NCI-H1092 treated with DMSO at 0.1 percent for 48 hours (cell line): Measurements from ENCODE around the gene DENND4B.

Source experiments
- DNase-seq: peaks from one replicate; lab custom pipeline; 2025; lab: John Stamatoyannopoulos, UW

The DENND4B gene

DNA sequence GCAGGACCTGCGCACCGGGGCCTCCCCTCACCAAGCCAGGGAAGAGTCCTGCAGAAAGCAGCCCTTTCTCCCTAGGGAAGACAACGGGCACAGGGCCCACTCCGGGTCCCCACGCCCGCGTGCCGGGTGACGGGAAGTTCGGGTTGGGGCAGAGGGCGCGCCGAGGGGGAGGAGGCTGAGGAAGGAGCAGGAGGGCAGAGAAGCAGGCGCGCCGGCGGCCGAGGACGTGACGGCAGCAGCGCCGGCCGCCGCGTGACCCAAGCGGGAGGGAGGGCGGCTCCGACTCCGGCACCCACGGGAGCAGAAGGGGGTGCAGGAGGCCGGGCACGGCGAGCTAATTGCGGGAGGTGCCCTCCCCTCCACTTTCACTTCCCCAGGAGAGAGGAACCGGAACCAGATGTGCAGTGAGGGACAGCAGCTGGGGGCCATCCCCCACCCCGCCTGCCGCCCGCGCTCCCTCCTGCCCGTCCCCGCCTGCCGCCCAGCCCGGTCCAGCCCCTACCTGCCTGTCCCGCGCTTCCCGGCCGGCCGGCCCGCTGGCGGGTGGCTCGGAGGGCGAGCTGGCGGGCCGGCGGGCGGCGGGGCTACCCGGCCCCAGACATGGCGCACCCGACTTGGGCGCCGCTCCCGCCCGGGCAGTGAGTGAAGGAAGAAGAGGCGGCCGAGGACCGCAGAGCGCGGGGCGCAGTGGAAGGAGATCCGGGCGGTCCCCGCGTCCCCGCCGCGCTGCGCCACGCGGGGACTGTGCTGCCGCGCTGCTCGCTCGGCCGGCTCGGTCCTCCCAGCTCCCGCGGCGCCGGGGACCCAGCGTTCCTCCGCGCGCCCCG lies 510 bp downstream of the DENND4B start:
- peak; percentile 48 for DNase-seq

DNA sequence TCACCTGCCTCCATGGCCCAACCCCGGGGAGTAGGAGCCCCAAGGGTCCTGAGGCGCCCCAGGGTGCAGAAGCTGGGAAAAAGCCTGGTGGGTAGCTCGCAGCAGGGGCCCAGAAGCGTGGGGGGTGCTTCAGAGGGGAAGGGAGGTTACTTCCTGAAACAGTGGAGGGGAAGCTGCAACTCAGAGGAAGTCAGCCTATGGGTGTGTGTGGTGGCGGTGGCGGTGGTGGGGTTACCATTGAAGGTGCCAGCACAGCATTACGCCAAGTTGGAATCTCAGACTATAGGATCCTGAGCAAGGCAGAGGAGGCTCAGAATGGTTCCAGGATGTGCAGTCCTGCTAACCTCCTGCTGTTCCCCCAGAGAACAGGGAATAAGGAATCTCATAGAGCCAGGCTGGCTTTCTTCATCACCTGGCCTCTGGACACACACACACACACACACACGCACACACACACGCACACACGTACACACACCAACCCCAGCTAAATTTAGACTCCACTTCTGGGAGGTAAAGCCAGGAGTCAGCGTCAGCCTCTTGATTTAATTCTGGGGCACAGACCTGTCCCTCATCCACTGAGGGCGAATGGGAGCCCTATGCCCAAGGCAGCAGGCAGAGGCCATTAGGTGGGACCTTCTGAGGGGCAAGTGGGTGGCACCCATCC lies 1.3 kb downstream of the DENND4B start:
- DNase-seq, result no peak

DNA sequence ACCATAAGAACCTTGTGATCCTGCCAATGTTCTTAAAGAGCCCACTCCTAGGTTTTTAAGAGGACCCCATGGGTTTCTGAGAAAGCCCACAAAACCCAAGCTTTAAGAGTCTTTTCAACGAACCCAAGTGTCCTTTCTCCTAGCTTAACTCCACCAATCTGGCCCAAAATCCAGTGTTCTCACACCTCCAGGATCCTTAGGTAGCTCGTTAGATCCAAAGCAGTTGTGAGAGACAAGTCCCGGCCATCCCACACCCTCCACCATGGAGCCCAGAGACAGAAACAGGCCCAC lies 1.7 kb downstream of the DENND4B start:
- DNase-seq, result no peak

DNA sequence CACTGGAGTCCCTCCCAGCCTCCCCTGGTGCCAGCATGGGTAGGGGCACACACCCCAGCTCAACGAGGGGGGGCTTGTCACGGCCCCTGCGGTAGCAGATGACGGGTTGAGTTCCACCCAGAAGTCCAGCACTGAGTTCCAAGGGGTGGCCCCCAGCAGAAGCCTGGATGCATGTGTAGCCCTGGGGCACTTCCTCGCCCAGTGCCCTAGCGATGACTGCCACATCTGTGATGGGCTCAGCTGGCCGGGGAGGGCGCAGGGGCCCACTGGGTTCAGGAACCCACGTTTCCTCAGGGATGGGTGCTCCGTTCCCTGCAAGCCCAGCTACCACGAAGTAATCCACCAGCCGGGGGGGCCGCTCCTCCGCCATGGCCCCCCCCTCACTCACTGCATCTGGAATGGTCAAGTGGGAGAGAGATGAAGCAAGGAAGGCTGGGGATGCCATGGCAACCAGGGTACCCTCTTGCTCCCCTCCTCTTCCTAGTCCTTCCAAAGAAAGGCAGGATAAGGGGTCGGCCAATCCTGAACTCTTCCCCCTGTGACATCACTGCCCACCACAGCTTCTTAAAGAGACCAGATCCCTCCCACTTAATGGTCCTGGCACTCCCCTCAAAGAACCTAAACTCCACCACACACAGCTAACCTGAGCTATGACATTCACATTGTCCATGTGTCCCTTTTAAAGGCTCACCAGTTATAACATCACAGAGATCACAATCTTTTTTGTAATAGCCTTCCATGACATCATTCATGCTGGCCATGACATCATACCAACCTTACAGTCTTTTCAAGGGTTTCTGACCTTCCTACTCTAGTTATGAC lies 2.3 kb downstream of the DENND4B start:
- DNase-seq, result no peak

DNA sequence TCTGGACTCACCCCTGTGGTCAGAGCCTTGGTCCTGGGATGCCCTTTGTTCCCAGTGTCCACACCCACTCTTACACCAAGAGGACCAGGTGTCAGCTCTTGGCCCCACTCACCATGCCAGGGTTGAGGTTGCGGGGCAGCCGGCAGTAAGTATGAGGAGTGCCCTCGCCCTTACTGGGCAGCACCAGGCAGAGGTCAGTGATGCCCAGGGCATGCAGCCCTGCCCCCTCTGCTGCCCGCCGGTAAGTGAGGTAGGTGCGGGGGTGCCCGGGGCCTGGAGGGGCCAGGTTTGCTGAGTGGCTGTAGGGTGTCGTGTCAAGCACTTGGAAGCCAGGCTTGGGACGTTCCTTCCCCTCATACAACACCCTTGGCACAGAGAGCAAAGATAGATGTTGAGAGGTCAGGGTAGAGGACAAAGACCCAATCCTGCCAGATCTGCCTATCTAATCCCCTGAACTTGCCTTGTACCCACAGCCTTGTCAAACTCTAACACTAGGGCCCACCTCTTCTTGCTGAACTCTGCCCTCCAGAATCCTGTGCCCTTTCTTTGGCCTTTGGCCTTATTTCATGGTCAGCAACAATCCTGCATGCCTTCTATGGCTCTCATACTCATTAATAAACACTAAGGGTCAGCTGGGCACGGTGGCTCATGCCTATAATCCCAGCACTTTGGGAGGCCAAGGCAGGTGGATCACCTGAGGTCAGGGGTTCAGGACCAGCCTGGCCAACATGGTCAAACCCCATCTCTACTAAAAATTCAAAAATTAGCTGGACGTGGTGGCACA lies 3.6 kb downstream of the DENND4B start:
- no peak for DNase-seq

DNA sequence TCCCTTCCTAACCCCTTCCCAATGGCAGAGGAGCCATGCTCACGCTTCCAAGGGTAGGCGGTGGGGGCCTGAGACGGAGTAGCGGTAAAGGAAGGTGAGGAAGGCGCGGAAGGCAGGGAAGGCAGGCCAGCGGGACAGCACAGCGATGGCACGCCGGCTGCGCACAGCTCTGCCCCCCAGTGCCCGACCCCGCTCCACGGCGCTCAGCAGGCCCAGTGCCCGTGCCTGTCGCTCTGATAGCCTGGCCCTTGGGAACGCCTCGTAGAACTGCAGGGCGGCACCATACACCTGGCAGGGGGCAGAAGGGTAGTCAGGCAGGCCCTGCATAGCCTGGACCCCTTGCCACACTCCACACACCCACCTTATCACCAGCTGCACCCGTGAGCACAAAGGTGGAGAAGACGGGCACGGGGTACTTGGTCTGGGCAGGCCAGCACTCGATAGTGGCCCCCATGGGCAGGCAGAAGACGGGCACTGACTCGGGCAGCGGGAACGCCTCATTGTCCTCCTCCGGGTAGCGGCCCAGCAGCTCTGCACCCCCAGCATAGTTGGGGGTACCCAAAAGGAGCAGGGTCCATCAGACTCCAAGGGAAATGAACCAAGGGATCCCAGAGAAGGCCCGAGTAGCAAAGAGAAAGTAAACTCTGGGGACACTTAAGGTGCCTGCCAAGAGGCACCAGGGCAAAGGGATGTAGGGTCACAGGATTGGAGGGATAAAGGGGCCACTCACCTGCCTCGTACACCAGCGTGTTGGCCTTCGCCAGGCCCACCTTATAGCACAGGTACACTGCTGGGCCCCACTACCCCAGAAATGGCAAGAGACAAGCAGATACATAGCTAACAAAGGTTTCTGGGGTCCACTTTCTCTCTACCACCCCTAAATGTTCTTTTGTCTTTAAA lies 4.4 kb downstream of the DENND4B start:
- no peak for DNase-seq

DNA sequence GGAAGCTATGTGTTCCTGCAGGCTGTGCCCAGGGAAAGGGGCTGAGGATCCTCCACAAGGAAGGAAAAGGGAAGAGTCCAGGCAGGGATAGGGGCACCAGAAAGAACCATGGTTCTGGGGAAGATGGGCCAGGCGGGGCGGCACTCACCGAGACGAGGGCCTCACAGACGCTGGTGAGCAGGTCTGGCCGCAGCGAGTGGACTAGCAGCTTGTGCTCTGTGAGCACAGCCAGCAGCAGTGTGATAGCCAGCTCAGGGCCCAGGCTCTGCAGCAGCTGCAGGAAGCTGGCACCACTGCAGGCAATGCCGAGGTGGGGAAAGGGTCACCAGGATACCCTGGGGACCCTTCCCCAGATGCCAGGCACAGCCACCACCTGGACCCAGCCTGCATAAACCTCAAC lies 5.8 kb downstream of the DENND4B start:
- DNase-seq, result no peak

DNA sequence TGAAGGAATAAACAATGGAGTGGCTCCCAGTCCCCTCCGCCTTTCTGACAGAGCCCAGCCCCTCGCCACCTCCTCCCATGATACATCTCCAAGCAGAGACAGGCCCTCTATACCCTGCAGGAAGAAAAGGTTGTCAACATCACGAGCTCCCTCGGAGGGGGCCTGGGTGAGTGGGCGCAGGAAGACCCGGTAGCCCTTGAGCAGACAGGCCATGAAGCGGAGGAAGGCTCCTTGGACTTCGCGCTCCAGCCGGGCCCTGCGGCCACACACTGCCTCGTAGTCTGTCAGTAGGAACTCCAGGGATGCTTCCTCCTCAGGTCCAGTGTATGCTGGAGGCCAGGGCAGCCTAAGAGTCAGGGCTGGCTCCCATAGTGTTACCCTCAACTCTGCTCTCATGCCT lies 7.0 kb downstream of the DENND4B start:
- DNase-seq, result no peak

DNA sequence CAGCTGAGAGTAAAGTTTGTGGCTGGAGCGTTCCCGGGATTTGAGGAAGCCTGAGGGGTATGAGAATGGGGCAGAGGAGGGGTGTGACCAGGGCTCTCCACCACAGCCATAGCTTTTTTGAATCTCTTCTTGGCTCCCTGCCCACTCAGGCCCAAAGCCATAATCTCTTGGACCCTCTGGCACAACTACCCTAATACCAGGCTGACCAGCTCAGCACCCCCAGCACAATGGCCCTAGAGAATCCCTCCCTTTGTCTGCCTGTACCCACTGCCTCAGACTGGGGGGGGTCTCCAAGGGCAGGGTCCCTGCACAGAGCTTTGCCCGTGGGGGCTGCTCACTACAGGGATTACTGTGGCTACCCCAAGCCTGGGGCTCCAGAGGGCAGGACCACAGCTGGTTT lies 7.5 kb downstream of the DENND4B start:
- DNase-seq, result no peak

DNA sequence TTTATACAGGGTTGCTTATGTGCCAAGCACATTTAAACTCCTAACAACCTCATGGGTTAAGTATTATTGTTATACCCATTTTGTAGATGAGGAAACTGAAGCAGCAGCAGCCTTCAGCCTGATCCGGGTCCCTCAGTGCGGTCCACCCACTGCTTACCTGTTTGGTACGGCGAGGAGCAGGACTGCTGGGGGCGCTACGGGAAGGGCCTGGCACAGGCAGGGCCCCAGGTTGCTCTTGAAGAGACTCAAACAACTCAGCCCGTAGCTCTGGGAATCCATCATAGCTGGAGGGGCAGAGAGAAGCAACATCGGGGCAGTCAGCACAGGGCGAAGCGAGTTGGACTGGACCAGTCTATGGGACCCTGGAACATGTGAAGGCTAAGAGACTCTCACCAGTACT lies 9.2 kb downstream of the DENND4B start:
- DNase-seq, result no peak

DNA sequence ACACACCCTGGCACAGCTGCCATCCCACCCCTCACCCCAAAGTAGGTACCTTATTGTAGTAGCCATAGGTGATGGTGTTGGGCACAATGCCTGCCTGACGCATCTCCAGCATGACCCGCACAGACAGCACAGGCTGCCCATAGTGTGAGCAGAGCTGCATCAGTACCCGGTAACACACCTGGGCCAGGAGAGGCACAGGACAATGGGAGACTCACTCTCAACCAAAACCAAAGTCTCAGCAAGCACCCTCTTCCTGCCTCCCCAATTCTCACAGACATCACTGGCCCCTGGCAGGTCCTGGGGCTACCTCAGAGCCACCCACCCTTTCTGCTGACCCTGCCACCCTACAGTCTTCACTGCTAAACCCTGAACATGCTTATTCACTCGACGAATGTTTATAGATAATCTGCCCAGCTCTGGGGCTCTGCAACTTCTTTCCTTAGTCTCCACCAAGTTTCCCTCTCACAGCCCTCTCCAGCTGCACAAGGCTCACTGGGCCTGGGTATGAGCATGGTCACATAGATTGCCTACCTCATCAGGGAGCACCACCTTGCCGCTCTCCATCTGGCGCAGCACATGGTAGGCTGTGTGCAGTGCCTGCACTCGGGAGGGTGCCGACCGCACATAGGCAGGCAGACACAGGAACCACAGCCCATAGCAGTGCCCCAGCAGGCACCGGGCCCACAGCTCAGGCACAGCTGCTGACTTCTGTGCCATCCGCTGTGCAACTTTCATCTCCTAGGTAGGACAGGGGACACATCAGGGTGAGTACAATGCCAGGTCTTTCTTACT lies 10.3 kb downstream of the DENND4B start:
- no peak for DNase-seq

DNA sequence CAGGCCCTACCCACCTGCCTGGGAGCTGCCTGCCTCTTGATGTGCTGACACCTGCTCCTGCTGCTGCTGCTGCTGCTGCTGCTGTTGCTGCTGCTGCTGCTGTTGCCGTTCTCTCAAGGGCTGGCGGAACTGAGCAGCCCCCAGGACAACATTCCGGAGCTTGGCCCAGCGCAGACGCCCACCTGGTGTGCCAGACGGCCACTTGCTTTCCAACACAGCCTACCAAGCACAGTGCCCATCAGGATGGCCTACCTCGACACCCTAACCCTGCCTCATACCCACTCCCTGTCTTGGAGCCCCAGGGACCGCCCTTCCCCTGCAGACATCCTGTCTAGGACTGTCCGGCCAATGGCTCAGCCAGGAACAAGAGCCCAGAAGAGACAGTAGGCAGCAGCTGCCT lies 11.8 kb downstream of the DENND4B start:
- DNase-seq, result no peak

DNA sequence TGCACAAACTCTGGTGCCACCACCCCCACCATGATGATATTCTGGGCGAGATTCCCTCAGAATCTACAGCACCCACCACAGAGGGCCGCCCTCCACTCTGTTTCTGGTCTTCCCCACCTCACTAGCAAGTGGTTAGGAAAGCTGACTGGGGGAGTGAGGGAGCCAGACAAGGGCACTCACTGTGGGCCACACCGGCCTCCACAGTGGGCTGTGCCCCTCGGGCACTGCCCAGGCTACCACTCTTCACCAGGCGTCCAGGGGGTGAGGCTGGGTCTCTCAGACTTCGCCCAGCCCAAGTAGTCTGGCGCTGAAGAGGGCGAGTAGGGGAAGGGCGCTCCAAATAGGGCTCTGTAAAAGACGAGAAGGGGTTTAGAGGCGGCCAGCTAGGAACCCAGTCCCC lies 12.6 kb downstream of the DENND4B start:
- DNase-seq, result no peak

DNA sequence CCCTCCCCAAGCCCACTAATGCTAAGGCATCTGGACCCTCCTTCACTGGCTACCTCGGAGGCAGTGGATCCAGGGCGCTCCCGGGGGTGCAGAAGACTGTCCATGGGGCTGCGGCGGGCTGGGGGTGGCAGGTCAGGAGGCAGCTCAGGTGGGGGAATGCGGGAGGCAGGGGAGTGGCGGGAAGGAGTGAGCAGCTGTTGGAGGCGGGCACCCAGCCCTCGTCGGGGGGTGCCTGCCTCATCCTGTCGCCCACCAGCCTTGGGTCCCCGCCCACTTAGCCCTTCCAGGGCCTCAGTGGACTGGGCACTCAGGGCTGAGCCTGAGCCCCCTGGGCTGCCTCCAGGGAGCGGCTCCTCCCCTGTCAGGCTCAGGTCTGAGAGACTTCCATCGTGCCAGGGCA lies 13.1 kb downstream of the DENND4B start:
- no peak for DNase-seq

DNA sequence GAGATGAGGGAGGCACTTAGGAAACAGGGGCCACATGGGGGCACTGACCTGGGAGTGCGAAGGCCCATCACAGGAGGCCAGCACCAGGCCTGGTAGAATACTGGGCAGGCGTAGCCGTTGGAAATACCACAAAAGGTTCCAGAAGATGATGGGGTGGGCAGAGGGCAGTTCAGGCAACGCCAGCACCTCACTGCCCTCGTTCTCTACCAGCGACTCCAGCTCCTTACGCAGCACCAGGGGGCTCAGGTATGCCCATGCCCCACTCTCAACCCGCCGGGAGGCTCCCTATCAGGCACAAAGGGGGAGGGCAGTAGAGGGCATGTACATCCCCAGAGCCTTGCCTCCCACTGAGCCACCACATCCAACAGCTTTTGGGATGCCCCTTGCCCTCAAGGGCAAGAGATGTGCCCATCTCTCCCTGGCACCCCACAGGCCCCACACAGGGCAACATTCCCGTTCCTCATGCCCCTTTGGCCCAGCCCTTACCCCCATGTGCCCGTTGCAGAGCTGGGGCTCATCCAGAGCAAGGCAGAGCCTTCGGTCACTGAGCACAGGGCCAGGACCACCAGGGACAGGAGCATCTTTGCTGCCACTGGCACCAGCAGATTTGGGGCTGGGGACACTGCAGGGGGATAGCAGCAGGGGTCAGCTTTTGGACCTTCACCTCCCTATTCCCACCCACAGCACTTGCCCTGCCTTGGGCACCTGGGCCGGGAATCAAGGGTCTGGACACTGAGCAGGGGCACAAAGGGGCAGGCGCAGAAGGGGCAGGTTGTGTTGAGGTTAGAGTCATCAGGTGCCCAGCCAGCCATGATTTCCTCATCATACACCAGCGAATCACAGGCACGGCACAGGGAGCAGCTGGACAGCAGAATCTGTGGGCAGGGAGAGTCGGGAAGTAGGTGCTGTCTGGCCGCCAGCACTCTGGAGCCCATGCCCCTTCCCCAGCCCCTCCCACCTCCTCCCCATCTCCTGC lies 14.1 kb downstream of the DENND4B start:
- DNase-seq, result no peak

DNA sequence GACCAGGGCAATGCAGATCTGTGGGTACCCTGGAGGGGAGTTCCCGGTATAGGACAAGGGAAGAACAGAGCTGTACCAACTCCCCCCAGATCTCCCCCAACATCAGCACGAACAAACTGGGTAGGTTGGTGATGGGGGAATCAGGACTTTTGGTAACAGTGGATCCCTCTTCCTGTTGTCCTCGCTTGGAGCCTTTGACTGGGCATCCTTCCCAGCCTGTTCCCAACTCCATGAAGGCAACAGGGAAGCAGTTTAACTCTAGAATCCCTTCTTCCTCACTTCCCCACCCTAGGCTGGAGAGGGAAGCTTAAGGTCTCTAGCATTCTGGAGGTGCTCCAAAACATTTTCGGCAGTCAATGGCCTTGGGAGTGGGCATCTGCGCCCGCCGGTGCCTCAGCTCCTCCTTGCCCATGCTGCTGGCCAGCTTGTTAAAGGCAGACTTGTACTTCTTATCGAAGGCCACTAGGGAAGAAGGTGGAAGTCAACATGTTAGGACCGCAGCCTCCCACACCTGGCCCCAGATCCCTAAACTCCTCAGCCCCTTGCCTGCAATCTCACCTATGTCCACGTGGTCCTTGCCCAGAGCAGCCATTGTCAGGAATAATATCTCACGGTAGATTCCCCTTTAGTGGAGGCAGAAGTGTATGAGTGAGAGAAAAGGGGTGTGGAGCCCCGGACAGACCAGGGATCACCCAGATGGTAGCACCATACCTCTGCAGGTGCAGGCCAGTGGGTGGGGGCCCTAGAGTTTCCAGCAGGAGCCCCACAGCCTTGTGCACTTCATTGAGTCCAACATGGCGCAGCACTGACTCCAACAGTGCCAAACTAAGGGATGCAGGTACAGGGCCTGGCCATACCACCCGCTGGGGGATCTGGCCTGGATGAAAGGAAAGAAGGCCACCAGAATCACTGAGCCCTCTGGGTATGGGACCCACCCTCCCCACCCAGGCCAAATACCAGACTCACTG lies 16.3 kb downstream of the DENND4B start:
- no peak for DNase-seq

DNA sequence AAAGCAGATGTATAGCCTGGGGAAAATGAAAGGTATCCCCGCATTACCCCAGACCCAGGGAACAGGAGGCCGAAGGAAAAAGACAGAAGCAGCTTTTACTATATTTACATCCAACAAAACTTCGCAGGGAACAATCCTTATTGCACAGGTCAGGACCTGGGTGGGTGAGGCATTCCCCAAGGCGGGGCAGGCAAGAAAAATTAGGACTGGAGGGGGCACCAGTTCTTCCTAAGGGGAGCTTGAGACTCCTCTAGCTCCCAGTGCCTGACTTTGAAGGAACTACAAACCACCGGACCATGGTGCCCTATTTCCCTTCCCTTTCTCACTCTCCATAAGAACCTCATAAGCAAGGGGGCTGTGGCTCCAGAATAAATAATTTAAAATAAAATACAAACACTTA lies 17.1 kb downstream of the DENND4B start:
- no peak for DNase-seq

DNA sequence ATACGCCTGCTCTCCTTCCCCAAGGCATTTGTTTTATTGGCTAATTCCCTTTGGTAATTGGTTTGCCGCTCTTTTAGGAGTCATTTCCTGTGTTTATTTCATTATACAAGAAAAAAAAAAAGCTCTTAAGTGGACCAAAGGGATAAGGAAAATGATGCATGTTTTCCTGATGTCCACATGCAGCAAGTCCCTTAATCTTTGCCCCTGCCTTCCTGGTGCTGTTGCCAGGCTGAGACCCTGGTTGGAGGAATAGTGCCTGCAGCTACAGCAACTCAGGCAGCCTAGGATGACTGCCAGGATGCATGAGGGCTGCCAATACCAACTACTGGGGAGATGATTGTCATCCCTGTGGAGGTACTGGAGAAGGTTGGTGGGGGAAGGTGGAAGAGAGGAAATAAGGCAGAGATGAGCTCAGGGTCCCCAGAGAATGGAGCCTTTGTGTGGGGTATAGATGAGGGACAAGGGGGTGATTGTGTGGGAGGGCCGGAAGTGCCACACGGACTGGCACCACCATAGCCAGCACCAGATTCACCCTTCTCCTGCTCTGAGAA lies 17.7 kb downstream of the DENND4B start:
- no peak for DNase-seq
